Astrocyte (in vitro differentiated cells and primary cell): ENCODE data around the gene PLD6. TPM values are rescaled to one million over a fixed set of nuclear protein-coding genes. Genes with fewer than 3 reads are reported as not detected.

Source experiments
- DNase-seq: peaks from one replicate; pipeline ENCODE4 v3.0.0-alpha.2; 2010; ENCODE audit warnings: low read depth
- FAIRE-seq: peaks from 2 replicates; lab custom pipeline; 2011; peaks lifted over from hg19 to GRCh38; lab: Jason Lieb, UNC
- H2AFZ ChIP-seq: 2 replicates; pipeline ENCODE4 v1.6.0; 2012; ENCODE audit warnings: low read depth, low read length, inconsistent platforms
- H3K27ac ChIP-seq: 2 replicates; pipeline ENCODE4 v1.5.1; 2011; ENCODE audit warnings: low read depth, low read length, inconsistent platforms
- H3K27me3 ChIP-seq: 2 replicates; pipeline ENCODE4 v1.6.0; 2011; ENCODE audit warnings: low read length, inconsistent platforms; ENCODE audit not compliant: insufficient read depth
- H3K36me3 ChIP-seq: 2 replicates; pipeline ENCODE4 v1.5.1; 2011; ENCODE audit warnings: low read length, inconsistent platforms; ENCODE audit not compliant: insufficient read depth
- H3K4me1 ChIP-seq: 2 replicates; pipeline ENCODE4 v1.5.1; 2011; ENCODE audit warnings: low read length, inconsistent platforms; ENCODE audit not compliant: insufficient read depth
- H3K4me2 ChIP-seq: 2 replicates; pipeline ENCODE4 v1.6.0; 2012; ENCODE audit warnings: low read length, inconsistent platforms
- H3K4me3 ChIP-seq: 2 replicates; pipeline ENCODE4 v1.5.1; 2011; ENCODE audit warnings: low read depth, mild to moderate bottlenecking, low read length, inconsistent platforms; ENCODE audit not compliant: insufficient read depth
- H3K79me2 ChIP-seq: 2 replicates; pipeline ENCODE4 v1.6.0; 2012; ENCODE audit warnings: mild to moderate bottlenecking, low read length, inconsistent platforms; ENCODE audit not compliant: insufficient read depth
- H3K9ac ChIP-seq: 2 replicates; pipeline ENCODE4 v1.6.0; 2012; ENCODE audit warnings: mild to moderate bottlenecking, low read length, inconsistent platforms
- H3K9me3 ChIP-seq: 2 replicates; pipeline ENCODE4 v1.5.1; 2012; ENCODE audit warnings: low read depth, mild to moderate bottlenecking, low read length, inconsistent platforms; ENCODE audit not compliant: insufficient read depth
- H4K20me1 ChIP-seq: 2 replicates; pipeline ENCODE4 v1.6.0; 2012; ENCODE audit warnings: low read length, inconsistent platforms; ENCODE audit not compliant: insufficient read depth
- H3K27ac Mint-ChIP-seq: one replicate; pipeline ENCODE4 v1.8.0; 2021; ENCODE audit warnings: mild to moderate bottlenecking, mixed read lengths; ENCODE audit not compliant: unreplicated experiment
- H3K27me3 Mint-ChIP-seq: one replicate; pipeline ENCODE4 v1.8.0; 2021; ENCODE audit warnings: low read depth, mixed read lengths; ENCODE audit not compliant: unreplicated experiment
- H3K36me3 Mint-ChIP-seq: one replicate; pipeline ENCODE4 v1.8.0; 2021; ENCODE audit warnings: low read depth, mixed read lengths; ENCODE audit not compliant: unreplicated experiment
- H3K4me1 Mint-ChIP-seq: one replicate; pipeline ENCODE4 v1.8.0; 2021; ENCODE audit warnings: low read depth, mixed read lengths; ENCODE audit not compliant: unreplicated experiment
- H3K4me3 Mint-ChIP-seq: one replicate; pipeline ENCODE4 v1.8.0; 2021; ENCODE audit warnings: mild to moderate bottlenecking, moderate library complexity, mixed read lengths; ENCODE audit not compliant: unreplicated experiment
- H3K9me3 Mint-ChIP-seq: one replicate; pipeline ENCODE4 v1.8.0; 2021; ENCODE audit warnings: mild to moderate bottlenecking, mixed read lengths; ENCODE audit not compliant: unreplicated experiment
- CTCF ChIP-seq: IDR thresholded peaks from 2 replicates; pipeline ENCODE4 v1.5.1; 2011; ENCODE audit warnings: low read depth, mild to moderate bottlenecking, inconsistent platforms, low read length, moderate library complexity; ENCODE audit not compliant: insufficient read depth
- EZH2 ChIP-seq: IDR thresholded peaks from 2 replicates; pipeline ENCODE4 v1.6.1; 2012; ENCODE audit warnings: mild to moderate bottlenecking, low read length, inconsistent platforms; ENCODE audit not compliant: insufficient read depth
- total RNA-seq: library from RNA; stranded (reverse); gene quantifications from 2 replicates; pipeline ENCODE4 v1.2.1, GENCODE V29; 2021

Gene PLD6
- total RNA-seq, 1 donor from 2014 or later = 0.64 TPM

- no peaks in the 10 kb centered on the region for H3K27me3 ChIP-seq
- H3K27ac ChIP-seq = no peak overlapping the region
- Mint-ChIP-seq H3K4me3 (no peak overlapping the region), H3K36me3 (peaks cover 6% of the 10 kb centered on the region), H3K27me3 (peaks cover 14% of the 10 kb centered on the region), H3K27ac (no peak overlapping the region), H3K9me3 (no peaks in the 10 kb centered on the region), H3K4me1 (peaks cover 7% of the 10 kb centered on the region)
- H3K79me2 ChIP-seq = no peaks in the 10 kb centered on the region
- FAIRE-seq (no peak), DNase-seq (no peak)
- no peak overlapping the region for H3K4me3 ChIP-seq
- H3K4me1 ChIP-seq = peaks cover 22% of the 10 kb centered on the region
- no peaks in the 10 kb centered on the region for H3K9me3 ChIP-seq
- TF ChIP-seq EZH2 (no peak), CTCF (no peak)
- no peak overlapping the region for H2AFZ ChIP-seq
- H3K36me3 ChIP-seq = no peaks in the 10 kb centered on the region
- H4K20me1 ChIP-seq = peaks cover 11% of the 10 kb centered on the region
- H3K9ac ChIP-seq = no peak overlapping the region
- no peak overlapping the region for H3K4me2 ChIP-seq
Observed at GRCh38 chr17:17201907-17202306, 4.2 kb downstream of the PLD6 start.

DNA sequence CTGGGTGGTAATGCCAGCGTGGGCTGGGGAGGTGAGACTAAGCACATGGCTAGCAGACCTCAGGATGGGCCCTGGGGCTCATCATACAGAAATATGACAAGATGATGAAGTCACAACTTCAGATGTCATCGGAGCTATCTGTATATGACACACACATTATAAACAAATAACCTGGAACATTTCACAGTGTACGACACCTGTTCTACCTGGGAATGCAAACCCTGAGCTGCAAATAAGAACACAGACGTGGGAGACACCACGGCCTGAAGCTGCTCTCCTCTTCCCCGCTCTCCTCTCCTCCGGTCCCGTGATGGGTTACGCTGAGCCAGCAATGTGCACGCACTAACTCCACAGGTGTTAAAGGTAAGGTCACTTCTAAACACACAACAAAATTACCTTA is 4.9 kb downstream of the PLD6 start:
- no peaks in the 10 kb centered on the region for H3K36me3 ChIP-seq
- Mint-ChIP-seq H3K36me3 (peaks cover 6% of the 10 kb centered on the region), H3K9me3 (no peaks in the 10 kb centered on the region), H3K4me1 (peaks cover 9% of the 10 kb centered on the region), H3K27me3 (peaks cover 14% of the 10 kb centered on the region), H3K4me3 (no peak overlapping the region), H3K27ac (no peak overlapping the region)
- DNase-seq (no peak), FAIRE-seq (no peak)
- peaks cover 11% of the 10 kb centered on the region for H4K20me1 ChIP-seq
- no peak overlapping the region for H3K4me2 ChIP-seq
- no peak overlapping the region for H3K9ac ChIP-seq
- H3K9me3 ChIP-seq = no peaks in the 10 kb centered on the region
- H3K79me2 ChIP-seq = no peaks in the 10 kb centered on the region
- H3K27ac ChIP-seq = no peak overlapping the region
- no peak for TF ChIP-seq CTCF
- no peak for TF ChIP-seq EZH2
- no peak overlapping the region for H2AFZ ChIP-seq
- peaks cover 22% of the 10 kb centered on the region for H3K4me1 ChIP-seq
- H3K4me3 ChIP-seq = no peak overlapping the region
- H3K27me3 ChIP-seq = no peaks in the 10 kb centered on the region

DNA sequence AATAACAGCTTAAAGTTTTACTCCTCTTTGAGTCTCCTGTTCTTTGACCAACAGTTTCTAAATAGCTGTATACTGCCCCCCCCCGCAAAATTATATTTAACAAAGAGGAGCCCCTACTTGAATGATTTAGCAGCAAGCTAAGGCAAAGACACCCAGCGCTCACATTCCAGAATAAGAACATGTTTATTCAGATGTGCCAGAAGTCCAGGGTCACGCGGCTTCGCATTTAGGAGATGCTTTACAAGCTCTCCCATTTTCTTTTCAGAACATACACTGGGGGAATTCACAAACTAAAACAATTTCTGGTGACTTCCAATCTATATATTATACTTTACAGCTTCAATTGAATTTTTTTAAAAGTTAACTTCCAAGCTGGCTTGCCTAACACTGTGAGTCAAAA is 5.3 kb downstream of the PLD6 start:
- Mint-ChIP-seq H3K4me1 (peaks cover 9% of the 10 kb centered on the region), H3K36me3 (peaks cover 6% of the 10 kb centered on the region), H3K4me3 (no peak overlapping the region), H3K27ac (no peak overlapping the region), H3K27me3 (peaks cover 14% of the 10 kb centered on the region), H3K9me3 (no peaks in the 10 kb centered on the region)
- Histone ChIP-seq H3K9me3 (no peaks in the 10 kb centered on the region), H3K4me3 (no peak overlapping the region), H4K20me1 (peaks cover 11% of the 10 kb centered on the region), H3K27ac (no peak overlapping the region), H3K36me3 (no peaks in the 10 kb centered on the region), H2AFZ (no peak overlapping the region), H3K4me1 (peaks cover 18% of the 10 kb centered on the region), H3K9ac (no peak overlapping the region), H3K79me2 (no peaks in the 10 kb centered on the region), H3K4me2 (no peak overlapping the region), H3K27me3 (no peaks in the 10 kb centered on the region)
- no peak for TF ChIP-seq CTCF
- TF ChIP-seq EZH2 = no peak
- DNase-seq (no peak), FAIRE-seq (no peak)
